Stimulated activated CD4-positive, alpha-beta T cell treated with anti-CD3 and anti-CD28 coated beads, Interleukin-1b, Interleukin-23, amount 100 ng/mL, for 24 hours (primary cell): ENCODE results near the gene SEC61A1.
A peak's percentile ranks its signal among the peaks of the same experiment; 100 is the strongest.

ENCODE experiments used
- DNase-seq, 4 experiments: peaks; one replicate each; pipeline ENCODE4 v3.0.0-alpha.2; 2020; ENCODE audit warnings: low read depth in 4 of 4, low spot score in 1 of 4

Gene SEC61A1

GRCh38 chr3:128112357-128112968 is 60.2 kb downstream of the SEC61A1 start:
- peak in 2 of 4 experiments; percentile 0 to 22 for DNase-seq

GRCh38 chr3:128113817-128114794 is 61.9 kb downstream of the SEC61A1 start:
- DNase-seq = no peak
